Coronary artery (tissue), 2 donors: ENCODE results near the gene GJB6.

ENCODE experiments used
- DNase-seq: peaks from one replicate; pipeline ENCODE4 v3.0.0-alpha.2; 2017; ENCODE audit warnings: low spot score
- H3K27ac ChIP-seq, 2 donors: fragments of 200-600 bp; sonication (generic); one replicate each; pipeline ENCODE4 v1.5.1; 2016 to 2019
- H3K4me3 ChIP-seq: fragments of 200-600 bp; sonication (generic); 2 replicates; pipeline ENCODE4 v1.5.1; 2016; ENCODE audit warnings: mild to moderate bottlenecking, moderate library complexity
- TF ChIP-seq, protein P1 (sequence below): fragments of 200-600 bp; sonication (generic); IDR thresholded peaks from one replicate; pipeline ENCODE4 v1.5.1; 2019; ENCODE audit warnings: antibody characterized with exemption

GJB6 gene

DNA sequence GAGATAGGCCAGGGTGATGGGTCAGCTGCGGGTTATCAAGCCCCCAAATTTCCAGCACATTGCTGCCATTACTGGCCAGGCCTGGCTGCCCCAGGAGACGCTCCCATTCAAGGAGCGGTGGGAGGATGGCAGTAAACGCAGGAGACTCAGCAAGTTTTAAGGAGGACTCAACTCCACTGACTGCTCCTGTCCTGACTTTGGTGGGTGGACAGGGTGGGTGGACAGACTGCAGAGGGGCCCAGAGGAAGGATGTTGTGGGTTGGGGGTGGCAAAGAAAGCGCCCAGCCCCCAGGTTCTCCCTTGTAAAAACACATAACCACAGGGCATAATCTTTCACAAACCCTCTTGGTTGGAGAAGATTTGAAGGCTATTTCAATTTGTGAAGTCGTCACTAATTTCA lies 4.4 kb downstream of the GJB6 start:
- no peak for DNase-seq
- no peak overlapping the region for H3K27ac ChIP-seq
- TF ChIP-seq, protein P1, sequence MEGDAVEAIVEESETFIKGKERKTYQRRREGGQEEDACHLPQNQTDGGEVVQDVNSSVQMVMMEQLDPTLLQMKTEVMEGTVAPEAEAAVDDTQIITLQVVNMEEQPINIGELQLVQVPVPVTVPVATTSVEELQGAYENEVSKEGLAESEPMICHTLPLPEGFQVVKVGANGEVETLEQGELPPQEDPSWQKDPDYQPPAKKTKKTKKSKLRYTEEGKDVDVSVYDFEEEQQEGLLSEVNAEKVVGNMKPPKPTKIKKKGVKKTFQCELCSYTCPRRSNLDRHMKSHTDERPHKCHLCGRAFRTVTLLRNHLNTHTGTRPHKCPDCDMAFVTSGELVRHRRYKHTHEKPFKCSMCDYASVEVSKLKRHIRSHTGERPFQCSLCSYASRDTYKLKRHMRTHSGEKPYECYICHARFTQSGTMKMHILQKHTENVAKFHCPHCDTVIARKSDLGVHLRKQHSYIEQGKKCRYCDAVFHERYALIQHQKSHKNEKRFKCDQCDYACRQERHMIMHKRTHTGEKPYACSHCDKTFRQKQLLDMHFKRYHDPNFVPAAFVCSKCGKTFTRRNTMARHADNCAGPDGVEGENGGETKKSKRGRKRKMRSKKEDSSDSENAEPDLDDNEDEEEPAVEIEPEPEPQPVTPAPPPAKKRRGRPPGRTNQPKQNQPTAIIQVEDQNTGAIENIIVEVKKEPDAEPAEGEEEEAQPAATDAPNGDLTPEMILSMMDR: no peak
- H3K4me3 ChIP-seq: no peak overlapping the region

GRCh38 chr13:20227288-20227687 lies 4.8 kb downstream of the GJB6 start:
- H3K27ac ChIP-seq: no peak overlapping the region
- H3K4me3 ChIP-seq: no peak overlapping the region
- DNase-seq: no peak
- TF ChIP-seq, protein P1: no peak

DNA sequence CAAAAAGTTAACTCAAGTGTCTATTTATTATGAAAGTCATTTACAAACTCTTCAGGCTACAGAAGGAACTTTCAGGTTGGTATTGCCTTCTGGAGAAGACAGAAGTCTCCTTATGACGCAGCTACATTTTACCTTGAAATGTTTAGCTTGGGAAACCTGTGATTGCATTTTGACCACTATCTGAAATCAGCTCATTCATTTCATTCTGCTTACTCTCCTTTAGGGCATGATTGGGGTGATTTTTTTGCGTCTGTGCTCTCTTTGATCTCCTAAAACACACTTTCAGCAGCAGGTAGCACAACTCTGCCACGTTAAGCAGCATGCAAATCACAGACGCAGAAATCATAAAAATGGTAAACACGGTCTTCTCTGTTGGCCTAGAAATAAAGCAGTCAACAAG lies 9.6 kb downstream of the GJB6 start:
- TF ChIP-seq, protein P1: no peak
- Histone ChIP-seq H3K4me3 (no peak overlapping the region), H3K27ac (no peak overlapping the region)
- DNase-seq: no peak

GRCh38 chr13:20221772-20222171 lies 10.3 kb downstream of the GJB6 start:
- no peak overlapping the region for H3K4me3 ChIP-seq
- H3K27ac ChIP-seq: no peak overlapping the region
- TF ChIP-seq, protein P1: no peak
- DNase-seq: no peak

DNA sequence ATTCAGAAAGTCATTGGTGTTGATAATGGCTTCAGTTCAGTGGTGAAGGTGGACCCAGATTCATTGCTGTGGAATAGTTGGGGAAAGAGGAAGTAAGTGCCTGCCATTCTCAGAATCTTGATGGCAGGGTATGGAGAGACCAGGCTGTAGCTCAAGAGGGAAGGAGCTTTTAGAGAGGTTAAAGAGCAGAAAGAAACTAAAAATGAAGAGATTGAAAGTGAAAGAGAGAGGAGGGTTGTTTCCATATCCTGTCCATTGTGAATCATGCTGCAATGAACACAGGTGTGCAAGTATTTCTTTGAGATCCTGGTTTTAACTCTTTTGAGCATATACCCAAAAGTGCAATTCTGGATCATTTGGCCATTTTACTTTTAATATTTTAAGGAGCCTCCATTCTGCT lies 12.5 kb downstream of the GJB6 start:
- DNase-seq: no peak
- Histone ChIP-seq H3K4me3 (no peak overlapping the region), H3K27ac (no peak overlapping the region)
- TF ChIP-seq, protein P1: no peak

- H3K27ac ChIP-seq: no peak overlapping the region
- TF ChIP-seq, protein P1: no peak
- DNase-seq: no peak
- H3K4me3 ChIP-seq: no peak overlapping the region
Measured at GRCh38 chr13:20217168-20217567, 15.0 kb downstream of the GJB6 start.

DNA sequence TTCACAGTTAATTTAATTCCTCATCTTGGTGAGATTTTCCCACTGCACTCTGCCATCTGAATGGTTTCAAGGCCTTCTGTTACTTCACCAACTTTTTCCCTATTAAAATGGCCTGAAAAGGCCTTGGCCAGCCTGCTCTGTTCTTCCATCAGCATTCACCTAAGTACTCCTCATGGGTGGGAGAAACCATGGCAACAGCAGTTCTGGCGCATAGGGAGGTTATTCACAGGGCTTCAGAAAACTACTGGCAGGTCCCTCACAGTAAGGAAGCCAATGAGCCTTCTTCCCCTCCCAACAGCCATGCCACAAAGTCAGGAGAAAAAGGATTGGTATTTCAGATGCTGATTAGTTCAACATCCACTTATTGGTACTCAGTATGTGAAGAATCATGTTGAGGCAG lies 22.2 kb downstream of the GJB6 start:
- Histone ChIP-seq H3K4me3 (no peak overlapping the region), H3K27ac (no peak overlapping the region)
- no peak for DNase-seq
- TF ChIP-seq, protein P1: no peak
